Activated T-helper 1 cell treated with anti-CD3 and anti-CD28 coated beads, Interleukin-12 subunit alpha, Interleukin-12 subunit beta, Interleukin-2, Interleukin-4 antibody, amounts not matched to agents 30 ng/mL and 10 ng/mL and 1 ng/mL, durations not matched to agents 14 hours and 24 hours and 36 hours (primary cell): Measurements from ENCODE around the gene ERC2. TPM values are rescaled to one million over a fixed set of nuclear protein-coding genes. Genes with fewer than 3 reads are reported as not detected.

Source experiments
- DNase-seq: peaks from one replicate; pipeline ENCODE4 v3.0.0; 2021; ENCODE audit warnings: low spot score
- H3K27ac Mint-ChIP-seq: one replicate; pipeline ENCODE4 v1.8.0; 2021; ENCODE audit warnings: mild to moderate bottlenecking, mixed read lengths
- H3K27me3 Mint-ChIP-seq: one replicate; pipeline ENCODE4 v1.8.0; 2022; ENCODE audit warnings: mild to moderate bottlenecking, moderate library complexity, mixed read lengths; ENCODE audit not compliant: insufficient read depth
- H3K36me3 Mint-ChIP-seq: one replicate; pipeline ENCODE4 v1.8.0; 2021; ENCODE audit warnings: low read depth, mixed read lengths
- H3K4me1 Mint-ChIP-seq: one replicate; pipeline ENCODE4 v1.8.0; 2021; ENCODE audit warnings: low read depth, mixed read lengths
- H3K4me3 Mint-ChIP-seq: one replicate; pipeline ENCODE4 v1.8.0; 2021; ENCODE audit warnings: mild to moderate bottlenecking, moderate library complexity, mixed read lengths
- H3K9me3 Mint-ChIP-seq: one replicate; pipeline ENCODE4 v1.8.0; 2021; ENCODE audit warnings: mixed read lengths
- intact Hi-C: fragments of 100-400 bp; cut with micrococcal nuclease; formaldehyde crosslinking; loops from one replicate; pipeline ENCODE4 v1.15.1; 2024
- total RNA-seq: library from RNA; stranded (reverse); gene quantifications from 2 replicates; pipeline ENCODE4 v1.2.3, GENCODE V29; 2022

Gene ERC2
- total RNA-seq, 1 donor from 2014 or later, result not detected

DNA sequence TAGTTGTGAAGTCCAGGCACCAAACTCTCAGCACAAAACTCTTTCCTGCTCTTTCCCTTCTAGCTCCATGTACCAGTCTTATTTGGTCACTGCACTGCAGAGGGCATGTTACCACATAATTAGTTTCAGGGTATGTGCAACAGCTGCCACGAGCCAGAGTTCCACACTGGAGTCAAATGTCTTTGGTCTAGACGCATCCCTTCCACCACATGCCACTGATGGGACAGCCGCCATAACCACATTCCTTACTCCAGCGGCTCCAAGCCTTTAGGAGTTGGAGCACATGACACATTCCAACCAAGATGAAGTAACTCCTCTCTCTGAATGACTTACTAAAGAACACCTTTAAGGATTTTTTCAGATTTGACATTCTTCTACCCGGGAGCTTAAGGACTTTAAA lies 153.4 kb downstream of the ERC2 start:
- no peaks in the 10 kb centered on the region for H3K9me3 Mint-ChIP-seq
- DNase-seq, result no peak
- H3K36me3 Mint-ChIP-seq, result no peaks in the 10 kb centered on the region
- H3K27me3 Mint-ChIP-seq, result no peaks in the 10 kb centered on the region
- H3K4me1 Mint-ChIP-seq, result no peaks in the 10 kb centered on the region
- no peak overlapping the region for H3K27ac Mint-ChIP-seq
- no peak overlapping the region for H3K4me3 Mint-ChIP-seq
- intact Hi-C loops, result no loop called here

DNA sequence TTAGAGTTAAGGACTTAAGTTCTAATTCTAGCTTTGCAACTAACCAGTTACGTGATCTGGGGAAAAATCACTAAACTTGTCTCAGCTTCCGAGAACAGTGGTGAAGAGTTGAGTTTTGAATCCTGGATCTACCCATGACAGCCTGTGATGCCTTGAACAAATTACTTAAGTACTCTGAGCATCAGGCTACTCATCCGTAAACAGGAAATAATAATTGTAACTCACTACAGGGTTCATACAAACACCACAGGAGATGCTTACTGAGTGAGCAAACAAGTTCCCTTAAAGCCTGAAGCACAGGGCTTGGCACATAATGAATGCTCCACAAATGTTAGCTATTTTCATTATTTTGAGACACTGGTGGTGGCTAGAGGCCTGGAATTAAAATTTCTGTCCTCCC lies 158.8 kb downstream of the ERC2 start:
- Mint-ChIP-seq H3K27me3 (peaks cover 4% of the 10 kb centered on the region), H3K9me3 (no peaks in the 10 kb centered on the region), H3K4me3 (no peak overlapping the region), H3K36me3 (no peaks in the 10 kb centered on the region), H3K4me1 (no peaks in the 10 kb centered on the region), H3K27ac (no peak overlapping the region)
- intact Hi-C loops, result no loop called here
- DNase-seq, result no peak

GRCh38 chr3:56308471-56308870 lies 159.8 kb downstream of the ERC2 start:
- DNase-seq, result no peak
- H3K4me1 Mint-ChIP-seq, result no peaks in the 10 kb centered on the region
- H3K36me3 Mint-ChIP-seq, result no peaks in the 10 kb centered on the region
- peaks cover 4% of the 10 kb centered on the region for H3K27me3 Mint-ChIP-seq
- H3K9me3 Mint-ChIP-seq, result no peaks in the 10 kb centered on the region
- H3K27ac Mint-ChIP-seq, result no peak overlapping the region
- intact Hi-C loops, result no loop called here
- no peak overlapping the region for H3K4me3 Mint-ChIP-seq

GRCh38 chr3:56304069-56304468 lies 164.2 kb downstream of the ERC2 start:
- H3K4me3 Mint-ChIP-seq, result no peak overlapping the region
- intact Hi-C loops, result loop anchor here (1.0 kb wide), 1 partner anchor 12 kb away; no protein-coding TSS in a partner anchor
- H3K36me3 Mint-ChIP-seq, result no peaks in the 10 kb centered on the region
- no peak for DNase-seq
- H3K27ac Mint-ChIP-seq, result no peak overlapping the region
- H3K9me3 Mint-ChIP-seq, result no peaks in the 10 kb centered on the region
- peaks cover 10% of the 10 kb centered on the region for H3K27me3 Mint-ChIP-seq
- no peaks in the 10 kb centered on the region for H3K4me1 Mint-ChIP-seq

- DNase-seq, result no peak
- no peaks in the 10 kb centered on the region for H3K4me1 Mint-ChIP-seq
- intact Hi-C loops, result loop anchor here (2.0 kb wide), 1 partner anchor 819 kb away; no protein-coding TSS in a partner anchor
- H3K9me3 Mint-ChIP-seq, result no peaks in the 10 kb centered on the region
- no peak overlapping the region for H3K27ac Mint-ChIP-seq
- peaks cover 6% of the 10 kb centered on the region for H3K27me3 Mint-ChIP-seq
- no peaks in the 10 kb centered on the region for H3K36me3 Mint-ChIP-seq
- H3K4me3 Mint-ChIP-seq, result no peak overlapping the region
These were observed 164.8 kb downstream of the ERC2 start for GRCh38 chr3:56303487-56303886.

DNA sequence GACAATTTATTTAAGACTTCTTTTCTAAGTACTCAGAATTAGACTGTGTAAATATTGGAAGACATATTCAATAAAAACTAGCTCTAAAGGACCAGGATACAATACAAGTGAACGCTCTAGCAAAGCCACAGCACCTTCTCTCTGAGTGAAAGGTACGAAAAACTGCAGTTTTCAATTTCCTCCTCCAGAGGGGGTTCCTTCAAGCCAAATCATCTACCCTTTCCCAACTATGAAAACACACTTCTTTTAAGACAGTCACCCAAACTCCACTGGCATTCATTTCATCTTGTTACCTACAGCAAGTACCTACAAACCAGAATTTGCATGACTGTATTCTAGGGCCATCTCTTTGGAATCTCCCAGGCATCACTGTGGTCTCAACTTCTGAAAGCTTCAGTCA lies 165.8 kb downstream of the ERC2 start:
- intact Hi-C loops, result loop anchor here (2.0 kb wide), 1 partner anchor 818 kb away; no protein-coding TSS in a partner anchor
- DNase-seq, result no peak

GRCh38 chr3:56297281-56297840 lies 170.9 kb downstream of the ERC2 start:
- peaks cover 7% of the 10 kb centered on the region for H3K27me3 Mint-ChIP-seq
- H3K4me1 Mint-ChIP-seq, result peaks cover 4% of the 10 kb centered on the region
- DNase-seq, result no peak
- no peak overlapping the region for H3K27ac Mint-ChIP-seq
- no peak overlapping the region for H3K4me3 Mint-ChIP-seq
- H3K9me3 Mint-ChIP-seq, result peaks cover 5% of the 10 kb centered on the region
- H3K36me3 Mint-ChIP-seq, result no peaks in the 10 kb centered on the region
- intact Hi-C loops, result no loop called here

More for the DNA sequence above, 165.8 kb downstream of the ERC2 start:
- Mint-ChIP-seq H3K27ac (no peak overlapping the region), H3K4me3 (no peak overlapping the region), H3K9me3 (peaks cover 5% of the 10 kb centered on the region), H3K36me3 (no peaks in the 10 kb centered on the region), H3K27me3 (peaks cover 6% of the 10 kb centered on the region), H3K4me1 (no peaks in the 10 kb centered on the region)

GRCh38 chr3:56296361-56296760 lies 171.9 kb downstream of the ERC2 start:
- Mint-ChIP-seq H3K27me3 (peaks cover 7% of the 10 kb centered on the region), H3K4me1 (peaks cover 8% of the 10 kb centered on the region), H3K36me3 (no peaks in the 10 kb centered on the region), H3K27ac (no peak overlapping the region), H3K4me3 (no peak overlapping the region), H3K9me3 (peaks cover 5% of the 10 kb centered on the region)
- no peak for DNase-seq
- intact Hi-C loops, result no loop called here

DNA sequence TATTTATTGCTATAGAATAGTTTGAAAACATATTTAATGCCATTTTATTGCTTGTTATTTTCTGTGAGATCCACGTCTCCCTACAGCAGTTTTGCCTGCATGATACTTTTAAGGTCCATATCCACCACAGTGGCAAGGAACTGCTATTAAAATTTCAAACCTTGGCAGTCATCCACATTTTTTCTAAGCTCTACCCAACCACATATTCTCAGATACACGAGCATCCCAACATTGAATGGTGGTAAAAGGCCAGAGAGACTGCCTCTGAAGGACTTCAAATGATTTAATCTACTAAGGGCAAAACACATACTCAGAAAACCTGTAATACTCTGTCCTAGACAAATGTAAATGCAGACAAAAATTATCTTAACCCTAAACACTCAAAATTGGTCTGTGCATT lies 173.1 kb downstream of the ERC2 start:
- Mint-ChIP-seq H3K27me3 (peaks cover 3% of the 10 kb centered on the region), H3K4me1 (peaks cover 20% of the 10 kb centered on the region), H3K27ac (no peak overlapping the region), H3K4me3 (no peak overlapping the region), H3K9me3 (peaks cover 5% of the 10 kb centered on the region), H3K36me3 (no peaks in the 10 kb centered on the region)
- DNase-seq, result no peak
- intact Hi-C loops, result no loop called here

DNA sequence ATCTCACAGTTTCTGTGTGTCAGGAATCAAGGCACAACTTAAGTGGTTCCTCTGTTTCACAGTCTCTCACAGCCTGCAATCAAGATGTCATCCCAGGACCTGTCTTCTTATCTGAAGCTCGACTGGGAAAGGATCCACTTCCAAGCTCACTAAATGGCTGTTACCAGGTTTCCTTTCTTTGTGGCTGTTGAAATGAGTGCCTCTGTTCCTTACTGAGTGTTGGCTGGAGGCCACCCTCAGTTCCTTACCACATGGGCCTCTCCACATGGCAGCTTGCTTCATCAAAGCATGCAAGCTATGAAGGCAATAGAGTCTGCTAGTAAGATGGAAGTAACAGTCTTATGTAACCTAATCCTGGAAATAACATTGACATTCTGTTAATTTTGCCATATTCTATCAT lies 174.0 kb downstream of the ERC2 start:
- Mint-ChIP-seq H3K4me3 (no peak overlapping the region), H3K9me3 (peaks cover 5% of the 10 kb centered on the region), H3K36me3 (no peaks in the 10 kb centered on the region), H3K4me1 (peaks cover 27% of the 10 kb centered on the region), H3K27ac (no peak overlapping the region), H3K27me3 (peaks cover 2% of the 10 kb centered on the region)
- DNase-seq, result no peak
- intact Hi-C loops, result loop anchor here (5.0 kb wide), 1 partner anchor 263 kb away; the partner anchor contains the start of gene CCDC66

DNA sequence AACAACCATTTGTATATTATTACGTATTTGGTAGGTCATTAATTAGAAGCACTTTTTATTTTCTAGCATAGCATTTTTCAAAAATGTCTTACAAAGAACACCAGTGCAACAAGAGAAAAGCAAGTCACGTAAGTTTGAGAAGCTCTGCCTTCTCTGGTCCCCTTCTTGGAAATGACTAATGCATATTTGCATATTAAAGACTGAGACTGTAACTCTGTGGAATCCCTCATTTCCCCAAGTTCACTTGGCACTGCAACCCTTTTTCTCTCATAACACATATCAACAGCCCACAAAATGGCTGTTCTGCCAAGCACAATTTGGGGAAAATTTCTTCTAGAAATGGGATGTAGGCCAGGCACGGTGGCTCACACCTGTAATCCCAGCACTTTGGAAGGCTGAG lies 176.3 kb downstream of the ERC2 start:
- peak overlapping the region; percentile 59 for H3K27ac Mint-ChIP-seq
- H3K4me3 Mint-ChIP-seq, result no peak overlapping the region
- H3K4me1 Mint-ChIP-seq, result peaks cover 31% of the 10 kb centered on the region
- no peak for DNase-seq
- no peaks in the 10 kb centered on the region for H3K9me3 Mint-ChIP-seq
- peaks cover 3% of the 10 kb centered on the region for H3K27me3 Mint-ChIP-seq
- no peaks in the 10 kb centered on the region for H3K36me3 Mint-ChIP-seq
- intact Hi-C loops, result loop anchor here (1.0 to 5.0 kb wide), 3 partner anchors 12 to 265 kb away; partner anchors contain the start of gene CCDC66

GRCh38 chr3:56291244-56291680 lies 177.0 kb downstream of the ERC2 start:
- no peaks in the 10 kb centered on the region for H3K9me3 Mint-ChIP-seq
- H3K36me3 Mint-ChIP-seq, result no peaks in the 10 kb centered on the region
- peak overlapping the region; percentile 59 for H3K27ac Mint-ChIP-seq
- peak overlapping the region; percentile 40 for H3K4me3 Mint-ChIP-seq
- peaks cover 5% of the 10 kb centered on the region for H3K27me3 Mint-ChIP-seq
- H3K4me1 Mint-ChIP-seq, result peaks cover 31% of the 10 kb centered on the region
- intact Hi-C loops, result loop anchor here (1.0 to 5.0 kb wide), 2 partner anchors 159 to 266 kb away; partner anchors contain the start of gene CCDC66
- peak; percentile 14 for DNase-seq

DNA sequence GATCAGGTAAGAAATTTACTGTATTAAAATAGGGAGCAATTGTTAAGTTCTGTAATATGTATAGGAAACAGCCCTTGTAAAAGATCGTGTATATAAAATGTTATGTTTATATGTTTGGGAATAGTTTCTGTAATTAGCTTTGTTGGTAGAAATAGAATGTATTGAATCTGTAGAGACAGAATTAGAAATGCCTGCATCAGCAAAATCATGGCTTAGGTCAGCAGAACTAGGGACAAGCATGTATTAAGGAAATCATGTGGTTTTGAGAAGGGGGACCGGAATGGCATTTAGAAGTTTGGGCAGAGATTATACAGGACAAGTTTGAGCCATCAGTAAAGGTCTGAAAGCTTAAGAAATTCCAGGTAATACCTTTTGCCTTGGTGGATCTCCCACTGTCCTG lies 177.9 kb downstream of the ERC2 start:
- no peak overlapping the region for H3K27ac Mint-ChIP-seq
- intact Hi-C loops, result loop anchor here (5.0 kb wide), 1 partner anchor 267 kb away; the partner anchor contains the start of gene CCDC66
- no peaks in the 10 kb centered on the region for H3K36me3 Mint-ChIP-seq
- no peak overlapping the region for H3K4me3 Mint-ChIP-seq
- DNase-seq, result no peak
- no peaks in the 10 kb centered on the region for H3K9me3 Mint-ChIP-seq
- H3K4me1 Mint-ChIP-seq, result peaks cover 31% of the 10 kb centered on the region
- peaks cover 3% of the 10 kb centered on the region for H3K27me3 Mint-ChIP-seq
